ENCODE data around the gene SH2D3C. TPM values are rescaled to one million over a fixed set of nuclear protein-coding genes. Genes with fewer than 3 reads are reported as not detected.

The SH2D3C gene
- total and polyA plus RNA-seq, 9 of the 15 experiments (the other 6 are each of a cell fraction or from before 2014, with no cell fraction given): 0.03 to 1.2 (median 0.22) TPM; not detected in 1

GRCh38 chr9:127785933-127786772, 7.7 kb upstream of the SH2D3C start, which contains the start of gene CDK9 (continued):
- TF ChIP-seq ZBTB9 (CRISPR knock-in tag; IDR thresholded peaks at IDR 0.05) (no peak), ZNF395 (CRISPR knock-in tag; IDR thresholded peaks at IDR 0.05) (peak; percentile 42; the same call in 1 of the 2 replicates), NBN (IDR thresholded peaks at IDR 0.05; ENCODE audit: low read depth) (peak; percentile 81; the same call in 1 of the 2 replicates), SIX5 (IDR thresholded peaks at IDR 0.05; ENCODE audit: borderline replicate concordance in 1 of 2, insufficient read depth in 1 of 2, low read depth in 1 of 2, low read length in 2 of 2) (peak; percentile 40 to 72; a peak in 3 of 4 replicates), TGIF2 (CRISPR knock-in tag; IDR thresholded peaks at IDR 0.05) (peak; percentile 95), ATF7 (IDR thresholded peaks at IDR 0.05) (peak; percentile 49; the same call in 1 of the 2 replicates), PCBP2 (IDR thresholded peaks at IDR 0.05; ENCODE audit: low read depth, low read length, poor library complexity, severe bottlenecking) (no peak), MAFF (IDR thresholded peaks at IDR 0.05; ENCODE audit: low read length) (no peak), PTRF (tag; IDR thresholded peaks at IDR 0.05) (no peak), ZBTB1 (CRISPR knock-in tag; IDR thresholded peaks at IDR 0.05; ENCODE audit: borderline replicate concordance, low read depth) (peak; percentile 60; the same call in 1 of the 2 replicates), ZFP91 (CRISPR knock-in tag; IDR thresholded peaks at IDR 0.05) (no peak), SUPT5H (IDR thresholded peaks at IDR 0.05) (peak; percentile 64), SRSF3 (IDR thresholded peaks at IDR 0.05; ENCODE audit: insufficient read depth, low read length) (no peak), ESRRB (CRISPR knock-in tag; IDR thresholded peaks at IDR 0.05; ENCODE audit: borderline replicate concordance) (no peak), TFE3 (CRISPR knock-in tag; IDR thresholded peaks at IDR 0.05) (no peak), RBM34 (IDR thresholded peaks at IDR 0.05; ENCODE audit: borderline replicate concordance, insufficient read depth, low read length) (no peak), ZKSCAN3 (CRISPR knock-in tag; IDR thresholded peaks at IDR 0.05) (no peak), ZNF76 (CRISPR knock-in tag; IDR thresholded peaks at IDR 0.05; ENCODE audit: borderline replicate concordance) (no peak), BMI1 (IDR thresholded peaks at IDR 0.05; ENCODE audit: low read length) (no peak), ZNF668 (CRISPR knock-in tag; IDR thresholded peaks at IDR 0.05) (no peak), MTA3 (IDR thresholded peaks at IDR 0.05; ENCODE audit: borderline replicate concordance) (peak; percentile 46; the same call in 1 of the 2 replicates), RBFOX2 (IDR thresholded peaks at IDR 0.05; ENCODE audit: low read depth, low read length) (peak; percentile 84)

Data from K562 (cell line).